Measurements from ENCODE around the gene DOCK6.

Gene DOCK6

DNA sequence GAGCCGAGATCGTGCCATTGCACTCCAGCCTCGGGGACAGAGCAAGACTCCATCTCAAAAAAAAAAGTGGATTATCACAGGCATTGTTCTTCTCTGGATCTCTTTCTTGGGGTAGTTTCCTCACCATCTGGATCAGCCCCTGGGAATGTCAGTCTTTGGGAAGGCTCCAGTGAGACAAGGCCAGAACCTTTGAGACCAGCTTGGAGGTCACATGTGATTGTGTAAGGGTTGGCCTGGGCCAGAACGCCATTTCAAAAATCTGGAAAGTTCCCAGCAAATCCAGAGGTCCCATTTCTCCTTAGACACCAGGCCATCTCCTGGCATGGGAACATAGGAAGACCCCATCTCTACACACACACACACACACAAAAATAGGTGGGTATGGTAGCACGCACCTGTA, 37.2 kb downstream of the DOCK6 start:
- no peak for DNase-seq (ENCODE audit: low read depth)

DNA sequence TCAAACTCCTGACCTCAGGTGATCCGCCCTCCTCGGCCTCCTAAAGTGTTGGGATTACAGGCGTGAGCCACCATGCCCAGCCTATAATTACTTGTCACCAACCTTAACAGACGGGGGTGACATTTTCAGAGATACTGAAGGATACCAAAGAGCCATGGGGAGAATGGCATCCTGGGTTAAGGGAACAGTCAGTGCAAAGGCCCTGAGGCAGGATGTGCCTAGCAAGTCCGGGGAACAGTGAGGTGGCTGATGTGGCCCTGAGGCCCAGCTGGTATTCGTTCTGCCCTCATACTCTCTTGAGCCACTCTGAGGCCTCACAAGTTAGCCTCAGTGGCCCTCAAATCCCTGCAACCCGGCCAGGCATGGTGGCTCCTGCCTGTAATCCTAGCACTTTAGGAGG, 37.9 kb downstream of the DOCK6 start:
- DNase-seq (ENCODE audit: low read depth) = no peak

DNA sequence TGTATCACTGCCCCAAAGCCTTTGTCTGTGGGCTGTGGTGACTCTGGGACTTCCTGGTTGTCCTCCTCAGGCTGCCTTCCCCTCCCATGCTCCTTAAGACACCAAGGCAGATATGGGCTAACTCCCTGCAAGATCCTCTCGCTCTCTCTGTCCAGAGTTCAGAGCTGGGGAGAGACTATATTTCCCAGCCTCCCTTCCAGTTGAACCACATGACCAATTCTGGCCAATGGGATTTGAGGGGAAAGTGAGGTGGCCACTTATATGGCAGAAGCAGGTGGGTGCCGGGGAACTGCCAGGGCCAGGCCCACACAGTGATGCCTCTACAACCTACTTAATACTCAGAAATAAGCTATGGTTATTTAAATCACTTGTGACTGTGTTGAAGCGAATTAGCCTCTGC, 39.1 kb downstream of the DOCK6 start:
- DNase-seq (ENCODE audit: low read depth) = no peak

DNA sequence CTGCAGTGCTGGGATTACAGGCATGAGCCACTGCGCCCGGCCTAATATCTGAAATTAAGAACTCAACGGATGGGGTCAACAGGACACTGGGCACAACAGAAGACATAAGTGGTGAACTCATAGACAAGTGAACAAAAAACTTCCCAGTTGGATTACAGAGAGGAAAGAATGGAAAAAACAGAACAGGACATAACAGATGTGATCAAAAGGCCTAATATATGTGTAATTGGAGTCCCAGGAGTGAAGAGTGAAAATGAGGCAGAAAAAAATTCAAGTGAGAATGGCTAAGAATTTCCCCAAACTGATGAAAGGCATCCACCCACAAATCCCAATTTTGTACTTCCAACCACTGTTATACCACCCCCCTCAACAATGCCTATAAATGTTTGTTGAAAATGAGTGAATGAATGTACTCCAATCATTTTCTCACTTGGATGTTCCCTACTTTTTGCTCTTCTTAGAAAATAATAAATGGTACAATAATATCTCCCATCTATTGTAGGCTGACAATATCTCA, 41.2 kb downstream of the DOCK6 start:
- no peak for DNase-seq (ENCODE audit: low read depth)

DNA sequence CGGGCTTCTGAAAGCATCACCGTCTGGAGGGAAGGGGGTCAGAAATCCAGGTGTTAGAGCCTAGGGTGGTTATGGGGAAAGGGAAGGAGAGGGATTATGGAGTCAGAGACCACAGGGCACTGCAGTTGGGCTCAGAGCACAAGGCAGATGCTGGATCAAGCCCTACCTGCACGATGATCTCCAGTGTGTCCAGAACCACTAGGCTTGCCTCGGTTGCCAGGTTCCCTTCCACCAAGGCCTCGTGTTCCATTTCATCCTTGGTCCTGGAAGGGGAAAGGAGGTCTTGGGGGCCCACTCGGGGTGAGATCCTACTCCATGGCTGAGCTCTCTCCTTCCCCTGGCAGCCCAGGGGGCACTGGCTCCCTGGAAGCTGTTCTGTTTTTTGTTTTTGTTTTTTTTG, 47.9 kb downstream of the DOCK6 start:
- no peak for DNase-seq (ENCODE audit: low read depth)

GRCh38 chr19:11210656-11210928, 51.7 kb downstream of the DOCK6 start:
- no peak for DNase-seq (ENCODE audit: low read depth)

DNA sequence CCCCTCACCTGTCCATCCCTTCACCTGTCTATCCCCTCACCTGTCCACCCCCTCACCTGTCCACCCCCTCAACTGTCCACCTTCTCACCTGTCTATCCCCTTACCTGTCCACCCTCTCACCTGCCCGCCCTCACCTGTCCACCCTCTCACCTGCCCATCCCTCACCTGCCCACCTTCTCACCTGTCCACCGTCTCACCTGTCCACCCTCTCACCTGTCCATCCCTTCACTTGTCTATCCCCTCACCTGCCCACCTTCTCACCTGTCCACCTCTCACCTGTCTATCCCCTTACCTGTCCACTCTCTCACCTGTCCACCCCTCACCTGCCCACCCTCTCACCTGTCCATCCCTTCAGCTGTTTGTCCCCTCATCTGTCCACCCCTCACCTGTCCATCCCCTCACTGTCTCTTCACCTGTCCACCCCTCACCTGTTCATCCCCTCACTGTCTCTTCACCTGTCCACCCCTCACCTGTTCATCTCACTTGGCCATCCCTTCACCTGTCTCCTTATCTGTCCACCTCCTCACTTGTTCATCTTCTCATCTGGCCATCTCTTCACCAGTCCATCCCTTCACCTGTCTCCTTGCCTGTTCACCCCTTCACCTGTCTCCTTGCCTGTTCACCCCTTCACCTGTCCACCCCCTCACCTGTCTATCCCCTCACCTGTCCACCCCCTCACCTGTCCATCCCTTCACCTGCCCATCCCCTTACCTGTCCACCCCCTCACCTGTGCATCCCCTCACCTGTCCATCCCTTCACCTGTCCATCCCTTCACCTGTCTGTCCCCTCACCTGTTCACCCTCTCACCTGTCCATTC, 52.3 kb downstream of the DOCK6 start:
- DNase-seq (ENCODE audit: low read depth) = no peak

GRCh38 chr19:11208561-11209471, 53.5 kb downstream of the DOCK6 start:
- DNase-seq (ENCODE audit: low read depth) = no peak

DNA sequence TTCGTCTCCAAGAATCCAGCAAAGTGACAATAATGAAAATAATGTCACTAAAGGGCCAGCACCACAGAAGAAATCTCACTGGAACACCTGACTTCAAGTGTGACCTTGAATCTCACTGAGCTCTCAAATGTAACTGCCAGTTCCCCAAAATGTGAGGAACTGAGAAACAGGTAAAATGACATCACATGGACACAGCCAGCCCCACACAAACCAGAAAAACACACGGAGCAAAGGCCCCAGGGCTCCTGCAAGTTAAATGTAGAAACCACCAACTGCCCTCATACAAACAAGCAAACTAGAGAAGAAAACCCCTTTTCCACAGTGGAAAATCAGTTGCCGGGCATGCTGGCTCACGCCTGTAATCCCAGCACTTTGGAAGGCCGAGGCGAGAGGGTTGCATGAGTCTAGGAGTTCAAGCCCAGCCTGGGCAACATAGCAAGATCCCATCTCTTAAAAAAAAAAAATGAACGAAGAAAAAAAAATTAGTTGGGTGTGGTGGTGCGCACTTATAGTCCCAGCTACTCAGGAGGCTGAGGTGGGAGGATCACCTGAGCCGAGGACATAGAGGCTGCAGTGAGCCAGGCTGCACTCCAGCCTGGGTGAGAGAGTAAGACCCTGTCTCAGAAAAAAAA, 56.3 kb downstream of the DOCK6 start:
- no peak for DNase-seq (ENCODE audit: low read depth)

GRCh38 chr19:11204943-11205349, 57.4 kb downstream of the DOCK6 start:
- no peak for DNase-seq (ENCODE audit: low read depth)

DNA sequence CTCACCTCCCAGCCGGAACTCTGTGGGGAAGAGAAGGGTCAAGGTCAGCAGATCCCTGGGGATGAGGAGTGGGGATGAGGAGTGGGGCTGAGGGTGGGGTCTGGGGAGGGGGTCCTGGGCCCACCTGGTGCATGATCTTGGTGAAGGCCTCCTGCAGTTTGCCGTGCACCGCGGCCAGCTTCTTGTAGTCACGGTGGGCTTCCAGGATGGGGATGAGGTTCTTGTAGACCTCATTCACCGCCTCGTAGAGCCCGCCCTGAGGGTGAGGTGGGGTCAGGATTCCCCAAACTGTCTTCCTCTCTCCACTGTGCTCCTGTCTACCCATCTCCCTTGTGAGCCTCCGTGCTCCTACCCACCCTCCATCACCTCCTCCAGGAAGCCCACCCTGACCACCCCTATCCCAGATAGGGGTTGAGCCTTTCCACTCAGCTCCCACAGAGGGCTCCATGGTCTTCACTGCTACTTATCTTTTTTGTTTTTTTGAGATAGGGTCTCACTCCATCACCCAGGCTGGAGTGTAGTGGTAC, 58.2 kb downstream of the DOCK6 start:
- DNase-seq (ENCODE audit: low read depth) = no peak

DNA sequence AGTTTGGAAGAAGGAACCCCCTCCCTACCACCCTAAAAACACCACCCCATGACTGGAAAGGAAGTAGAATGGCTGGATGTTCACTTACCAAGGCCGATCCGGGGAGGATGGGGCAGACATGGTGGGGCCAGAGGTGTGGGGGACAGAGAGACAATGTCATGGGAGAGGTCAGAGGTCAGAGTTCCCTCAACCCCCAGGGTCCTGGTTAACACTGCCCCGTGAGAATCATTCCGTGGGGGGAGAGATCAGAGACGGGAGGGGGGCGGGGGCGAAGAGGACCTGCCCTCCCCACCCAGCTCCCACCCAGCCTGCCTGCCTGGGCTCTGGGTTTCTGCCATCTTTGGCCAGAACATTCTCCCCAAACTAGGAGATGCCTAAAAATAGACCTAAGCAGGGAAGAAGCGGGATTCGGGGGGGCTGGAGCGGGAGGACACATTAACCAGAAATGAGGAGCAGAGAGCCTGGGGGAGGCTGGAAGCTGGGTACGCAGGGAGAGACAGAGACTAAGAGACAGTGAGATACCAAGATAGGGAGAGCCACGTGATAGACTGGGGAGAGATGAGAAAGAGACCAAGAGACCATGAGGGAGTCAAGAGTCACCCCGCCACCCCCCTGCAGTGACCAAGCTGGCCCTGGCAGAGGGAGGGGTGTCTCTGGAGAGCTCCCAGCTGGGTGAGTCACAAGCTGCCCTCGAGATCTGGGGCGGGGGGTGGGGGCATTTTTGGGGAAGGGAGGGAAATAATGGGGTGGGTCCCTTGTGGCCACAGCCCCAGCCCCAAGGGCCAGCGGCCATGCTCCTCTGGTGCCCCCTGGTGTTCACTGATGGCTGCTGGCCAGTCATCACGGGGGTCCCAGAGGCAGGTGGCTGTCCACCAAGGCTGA, 58.9 kb downstream of the DOCK6 start:
- peak; percentile 26 for DNase-seq (ENCODE audit: low read depth)

DNA sequence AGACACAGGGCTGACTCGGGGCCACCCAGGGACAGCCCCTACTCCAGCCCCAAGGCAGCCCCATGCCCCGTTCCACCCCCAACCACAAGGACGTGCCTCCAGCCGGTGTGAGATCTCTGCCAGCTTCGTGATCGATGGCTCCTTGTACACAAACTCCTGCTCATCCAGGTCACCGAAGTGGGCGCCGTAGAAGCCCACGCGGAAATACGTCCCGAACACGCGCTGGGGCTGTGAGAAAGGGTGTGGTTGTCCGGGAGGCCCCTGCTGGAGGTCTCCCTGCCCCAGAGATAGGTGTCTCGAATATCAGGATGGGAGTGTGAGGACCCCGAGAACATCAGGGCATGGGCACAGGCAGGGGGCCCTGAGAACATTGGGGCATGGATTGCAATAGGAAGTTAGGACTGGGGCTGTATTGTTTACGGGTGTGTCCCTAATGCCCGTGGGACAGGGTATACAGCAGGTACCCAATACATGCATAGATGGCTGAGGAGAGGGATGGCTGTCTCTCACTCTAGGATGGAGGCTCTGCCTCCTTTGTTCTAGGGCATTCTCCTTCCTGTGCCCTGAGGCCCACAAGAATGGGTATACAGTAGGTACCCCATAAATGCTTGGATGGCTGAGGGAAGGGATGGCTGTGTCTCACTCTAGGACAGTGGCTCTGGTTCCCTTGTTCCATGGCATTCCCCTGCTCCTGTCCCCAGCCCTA, 59.7 kb downstream of the DOCK6 start:
- DNase-seq (ENCODE audit: low read depth) = no peak

- DNase-seq (ENCODE audit: low read depth) = no peak
Observed at GRCh38 chr19:11201791-11202190, 60.5 kb downstream of the DOCK6 start.

GRCh38 chr19:11200931-11201330, 61.4 kb downstream of the DOCK6 start:
- DNase-seq (ENCODE audit: low read depth) = no peak

- no peak for DNase-seq (ENCODE audit: low read depth)
Observed at GRCh38 chr19:11200015-11200574, 62.2 kb downstream of the DOCK6 start.

DNA sequence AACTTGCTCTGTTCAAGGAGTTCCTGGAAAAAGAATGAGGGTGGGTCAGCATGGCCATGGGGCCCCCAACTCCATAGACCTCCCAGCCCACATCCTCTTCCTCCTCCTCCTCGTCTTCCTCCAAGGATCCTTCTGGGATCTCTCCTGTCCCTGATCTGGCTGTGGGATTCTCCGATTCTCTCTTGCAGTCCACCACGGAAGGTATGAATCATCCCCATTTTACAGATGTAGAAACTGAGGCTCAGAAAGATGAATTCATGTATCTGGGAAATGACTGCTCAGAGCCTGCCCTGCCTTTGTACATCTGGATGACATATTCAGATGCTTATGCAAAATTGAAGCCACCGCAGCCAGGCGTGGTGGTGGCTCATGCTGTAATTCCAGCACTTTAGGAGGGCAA, 62.8 kb downstream of the DOCK6 start:
- DNase-seq (ENCODE audit: low read depth) = no peak

DNA sequence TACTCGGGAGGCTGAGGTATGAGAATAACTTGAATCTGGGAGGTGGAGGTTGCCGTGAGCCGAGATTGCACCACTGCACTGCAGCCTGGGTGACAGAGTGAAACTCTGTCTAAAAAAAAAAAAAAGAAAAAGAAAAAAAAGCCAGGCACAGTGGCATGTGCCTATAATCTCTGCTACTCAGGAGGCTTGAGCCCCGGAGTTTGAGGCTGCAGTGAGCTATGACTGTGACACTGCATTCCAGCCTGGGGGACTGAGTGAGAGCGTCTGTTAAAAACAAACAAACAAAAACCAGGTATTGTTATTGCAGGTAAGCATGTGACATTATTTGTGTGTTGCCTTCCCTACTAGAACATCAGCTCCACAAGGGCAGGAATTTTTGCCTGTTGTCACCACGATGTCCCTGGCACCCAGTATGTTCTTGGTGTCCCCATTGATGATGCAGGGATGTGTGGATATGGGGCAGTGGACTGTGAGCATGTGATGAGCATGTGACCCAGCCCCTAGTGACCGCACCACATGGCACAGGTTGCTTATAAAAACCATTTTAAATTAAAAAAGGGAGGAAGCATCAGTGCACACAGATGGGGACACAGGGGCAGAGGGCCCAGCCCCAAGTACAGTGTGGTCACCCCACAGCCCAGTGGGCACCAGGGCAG, 63.4 kb downstream of the DOCK6 start:
- DNase-seq (ENCODE audit: low read depth) = no peak

GRCh38 chr19:11198175-11198534, 64.2 kb downstream of the DOCK6 start:
- no peak for DNase-seq (ENCODE audit: low read depth)

All from activated T-cell treated with anti-CD3 and anti-CD28 coated beads for 48 hours (primary cell).